NB4 (cell line): ENCODE measurements around the gene GALM.
"Not testable (repeated sequence)": the region's sequence is repeated elsewhere in the genome, so short reads cannot be mapped to it uniquely, and the experiment has no call there.

Experiments used
- DNase-seq: peaks from one replicate; pipeline ENCODE4 v3.0.0; 2010; ENCODE audit warnings: low read depth
- H3K4me3 ChIP-seq: one replicate; pipeline ENCODE4 v1.5.1; 2011; ENCODE audit warnings: mild to moderate bottlenecking, low read depth, low read length, moderate library complexity
- MYC ChIP-seq: IDR thresholded peaks from 2 replicates; pipeline ENCODE4 v1.6.1; 2011; ENCODE audit warnings: low read depth, low read length
- POLR2A ChIP-seq: IDR thresholded peaks from 2 replicates; pipeline ENCODE4 v1.6.1; 2011; ENCODE audit warnings: mild to moderate bottlenecking; ENCODE audit not compliant: insufficient read length; ENCODE audit errors: extremely low read depth
- TF ChIP-seq, protein P1 (sequence below): IDR thresholded peaks from 2 replicates; pipeline ENCODE4 v1.6.1; 2011; ENCODE audit warnings: low read depth, low read length
- TF ChIP-seq, protein P2 (sequence below): IDR thresholded peaks from one replicate; pipeline ENCODE4 v1.5.1; 2012; ENCODE audit warnings: low read depth, low read length

The GALM gene

DNA sequence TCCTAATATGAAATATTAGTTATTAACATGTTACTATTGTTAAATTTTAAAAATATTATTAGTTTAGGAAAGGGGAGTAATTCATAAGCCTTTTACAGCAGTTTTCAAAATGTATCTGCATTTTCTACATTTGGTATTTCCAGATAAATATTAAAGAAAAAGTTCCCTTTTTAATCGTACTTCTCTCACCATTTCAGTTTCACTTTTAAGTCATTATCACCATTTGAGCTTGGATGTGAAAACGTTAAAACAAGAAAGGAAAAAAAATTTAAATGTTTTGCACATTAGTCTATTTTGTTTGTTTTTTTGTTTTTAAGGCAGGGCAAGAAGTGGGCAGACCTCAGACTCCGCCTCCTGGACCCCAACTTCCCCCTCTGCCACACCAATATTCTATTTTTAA, 88.6 kb downstream of the GALM start:
- H3K4me3 ChIP-seq: peak overlapping the region; percentile 42
- DNase-seq: no peak
- TF ChIP-seq, protein P1, sequence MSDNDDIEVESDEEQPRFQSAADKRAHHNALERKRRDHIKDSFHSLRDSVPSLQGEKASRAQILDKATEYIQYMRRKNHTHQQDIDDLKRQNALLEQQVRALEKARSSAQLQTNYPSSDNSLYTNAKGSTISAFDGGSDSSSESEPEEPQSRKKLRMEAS: no peak
- no peak for TF ChIP-seq POLR2A
- TF ChIP-seq, protein P2, sequence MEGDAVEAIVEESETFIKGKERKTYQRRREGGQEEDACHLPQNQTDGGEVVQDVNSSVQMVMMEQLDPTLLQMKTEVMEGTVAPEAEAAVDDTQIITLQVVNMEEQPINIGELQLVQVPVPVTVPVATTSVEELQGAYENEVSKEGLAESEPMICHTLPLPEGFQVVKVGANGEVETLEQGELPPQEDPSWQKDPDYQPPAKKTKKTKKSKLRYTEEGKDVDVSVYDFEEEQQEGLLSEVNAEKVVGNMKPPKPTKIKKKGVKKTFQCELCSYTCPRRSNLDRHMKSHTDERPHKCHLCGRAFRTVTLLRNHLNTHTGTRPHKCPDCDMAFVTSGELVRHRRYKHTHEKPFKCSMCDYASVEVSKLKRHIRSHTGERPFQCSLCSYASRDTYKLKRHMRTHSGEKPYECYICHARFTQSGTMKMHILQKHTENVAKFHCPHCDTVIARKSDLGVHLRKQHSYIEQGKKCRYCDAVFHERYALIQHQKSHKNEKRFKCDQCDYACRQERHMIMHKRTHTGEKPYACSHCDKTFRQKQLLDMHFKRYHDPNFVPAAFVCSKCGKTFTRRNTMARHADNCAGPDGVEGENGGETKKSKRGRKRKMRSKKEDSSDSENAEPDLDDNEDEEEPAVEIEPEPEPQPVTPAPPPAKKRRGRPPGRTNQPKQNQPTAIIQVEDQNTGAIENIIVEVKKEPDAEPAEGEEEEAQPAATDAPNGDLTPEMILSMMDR: no peak
- TF ChIP-seq MYC: no peak

- not testable (repeated sequence) for H3K4me3 ChIP-seq, DNase-seq
These were observed 90.0 kb downstream of the GALM start for GRCh38 chr2:38755891-38756290.

- no peak overlapping the region for H3K4me3 ChIP-seq
- no peak for DNase-seq
- TF ChIP-seq, protein P2: no peak
- TF ChIP-seq POLR2A (no peak), MYC (no peak)
- TF ChIP-seq, protein P1: no peak
These were observed 97.3 kb downstream of the GALM start for GRCh38 chr2:38763228-38763627.

- H3K4me3 ChIP-seq: no peak overlapping the region
- TF ChIP-seq MYC (no peak), POLR2A (no peak)
- TF ChIP-seq, protein P1: no peak
- DNase-seq: no peak
These were observed 97.8 kb downstream of the GALM start for GRCh38 chr2:38763728-38764127.

DNA sequence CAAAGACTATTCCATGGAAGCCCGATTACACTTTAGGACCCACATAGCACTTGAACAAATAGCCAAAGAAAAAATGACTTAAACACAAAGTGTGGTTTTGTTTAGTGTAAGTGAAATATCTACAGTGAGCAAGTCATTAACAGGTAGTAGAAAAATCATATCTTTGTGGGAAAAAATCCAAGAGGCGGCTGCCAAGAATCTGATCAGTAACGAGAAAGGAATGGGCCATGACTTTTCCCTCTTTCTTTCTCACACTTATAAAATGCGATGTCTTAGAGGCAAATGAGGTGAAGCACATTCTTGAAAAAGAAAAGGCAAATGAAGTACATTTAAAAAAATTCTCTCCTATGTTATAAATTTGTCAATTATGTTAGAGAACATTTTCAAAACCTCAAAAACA, 99.2 kb downstream of the GALM start:
- no peak for DNase-seq
- TF ChIP-seq POLR2A: no peak
- TF ChIP-seq MYC: no peak
- TF ChIP-seq, protein P1: no peak
- TF ChIP-seq, protein P2: no peak
- no peak overlapping the region for H3K4me3 ChIP-seq

DNA sequence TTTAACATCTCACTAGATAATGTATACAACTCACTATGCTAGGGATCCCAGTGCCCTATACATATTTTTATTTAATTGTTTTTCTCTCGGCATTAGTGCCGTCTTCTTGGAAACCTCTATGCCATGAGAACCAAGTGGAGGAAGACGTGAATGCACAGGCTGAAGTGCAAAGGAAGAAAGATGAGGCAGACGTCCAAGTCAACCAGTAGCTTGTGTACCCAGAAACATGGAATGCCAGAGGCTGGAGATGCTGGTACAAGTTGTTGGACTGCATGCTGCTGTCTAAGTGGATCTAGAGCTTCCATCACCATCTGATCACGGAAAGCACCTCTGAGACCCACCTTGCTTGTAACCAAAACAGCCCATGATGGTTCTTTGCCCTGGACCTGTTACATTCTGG, 99.6 kb downstream of the GALM start:
- no peak overlapping the region for H3K4me3 ChIP-seq
- no peak for DNase-seq
- TF ChIP-seq, protein P1: no peak
- TF ChIP-seq MYC (no peak), POLR2A (no peak)

DNA sequence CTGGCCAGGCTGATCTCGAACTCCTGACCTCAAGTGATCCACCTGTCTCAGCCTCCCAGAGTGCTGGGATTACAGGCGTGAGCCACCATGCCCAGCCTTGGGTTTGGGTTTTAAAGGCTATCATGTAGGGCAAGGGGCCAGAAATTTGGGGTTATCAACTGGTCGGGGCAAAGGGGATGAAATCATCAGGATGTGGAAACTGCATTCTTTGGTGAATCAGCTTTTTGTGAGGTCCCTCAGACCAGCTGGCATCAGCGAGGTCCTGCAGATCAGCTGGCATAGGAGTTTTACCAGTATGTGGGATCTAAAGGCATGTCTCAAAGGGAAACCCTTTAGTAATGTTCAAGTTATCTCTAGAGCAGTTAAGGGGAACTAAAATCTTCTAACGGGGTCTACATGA, 105.7 kb downstream of the GALM start:
- no peak for DNase-seq
- no peak overlapping the region for H3K4me3 ChIP-seq
- TF ChIP-seq, protein P1: no peak
- TF ChIP-seq MYC: no peak
- TF ChIP-seq, protein P2: no peak
- TF ChIP-seq POLR2A: no peak
